Measurements from ENCODE around the gene EIPR1. TPM values are rescaled to one million over a fixed set of nuclear protein-coding genes. Genes with fewer than 3 reads are reported as not detected.

The EIPR1 gene
- total and polyA plus RNA-seq, 2 donors (not counting 1 experiment from before 2014, with no cell fraction given) = 22.3 to 23.9 TPM

- H3K9me3 ChIP-seq (ENCODE audit: control insufficient read depth, insufficient read depth, low read depth, low read length) = no peaks in the 10 kb centered on the region
- H3K27ac ChIP-seq (ENCODE audit: insufficient read depth, low read length) = no peak overlapping the region
- TF ChIP-seq EZH2 (IDR thresholded peaks at IDR 0.05; ENCODE audit: low read length, missing control alignments) = no peak
- TF ChIP-seq CTCF (conservative IDR thresholded peaks at IDR 0.05 in 1 of 2, IDR thresholded peaks at IDR 0.05 in 1 of 2; ENCODE audit: low read depth in 1 of 2, low read length in 2 of 2) = no peak
- no peak overlapping the region for H3K4me2 ChIP-seq (ENCODE audit: extremely low read depth, insufficient read depth, low read length)
- H3K79me2 ChIP-seq (ENCODE audit: control insufficient read depth, insufficient read depth, low read length) = no peaks in the 10 kb centered on the region
- H3K4me1 ChIP-seq (ENCODE audit: control insufficient read depth, extremely low read depth, insufficient read depth, low read length) = peaks cover 2% of the 10 kb centered on the region
- H3K36me3 ChIP-seq (ENCODE audit: control insufficient read depth, insufficient read depth, low read length) = peaks cover 3% of the 10 kb centered on the region
- no peak overlapping the region for H3K4me3 ChIP-seq (replicated peaks in 1 of 4; ENCODE audit: control extremely low read depth in 1 of 4, insufficient read depth in 1 of 4, low read depth in 3 of 4, low read length in 4 of 4)
- no peaks in the 10 kb centered on the region for H4K20me1 ChIP-seq (ENCODE audit: control insufficient read depth, extremely low read depth, insufficient read depth, low read length)
- no peaks in the 10 kb centered on the region for H3K27me3 ChIP-seq (ENCODE audit: control insufficient read depth, insufficient read depth, low read length)
- H3K9ac ChIP-seq (ENCODE audit: insufficient read depth, low read length) = no peak overlapping the region
- no peak overlapping the region for H2AFZ ChIP-seq (ENCODE audit: low read length)
- no peak for DNase-seq (ENCODE audit: low read depth in 2 of 2)
Observed at GRCh38 chr2:3197308-3197707, 180.3 kb downstream of the EIPR1 start.

- H3K27me3 ChIP-seq (ENCODE audit: control insufficient read depth, insufficient read depth, low read length) = no peaks in the 10 kb centered on the region
- no peak for TF ChIP-seq CTCF (conservative IDR thresholded peaks at IDR 0.05 in 1 of 2, IDR thresholded peaks at IDR 0.05 in 1 of 2; ENCODE audit: low read depth in 1 of 2, low read length in 2 of 2)
- TF ChIP-seq EZH2 (IDR thresholded peaks at IDR 0.05; ENCODE audit: low read length, missing control alignments) = no peak
- H3K9ac ChIP-seq (ENCODE audit: insufficient read depth, low read length) = no peak overlapping the region
- H3K9me3 ChIP-seq (ENCODE audit: control insufficient read depth, insufficient read depth, low read depth, low read length) = no peaks in the 10 kb centered on the region
- no peak overlapping the region for H3K4me2 ChIP-seq (ENCODE audit: extremely low read depth, insufficient read depth, low read length)
- H3K4me3 ChIP-seq (replicated peaks in 1 of 4; ENCODE audit: control extremely low read depth in 1 of 4, insufficient read depth in 1 of 4, low read depth in 3 of 4, low read length in 4 of 4) = no peak overlapping the region
- no peak overlapping the region for H2AFZ ChIP-seq (ENCODE audit: low read length)
- no peak overlapping the region for H3K27ac ChIP-seq (ENCODE audit: insufficient read depth, low read length)
- H3K4me1 ChIP-seq (ENCODE audit: control insufficient read depth, extremely low read depth, insufficient read depth, low read length) = peaks cover 2% of the 10 kb centered on the region
- peaks cover 3% of the 10 kb centered on the region for H3K36me3 ChIP-seq (ENCODE audit: control insufficient read depth, insufficient read depth, low read length)
- H4K20me1 ChIP-seq (ENCODE audit: control insufficient read depth, extremely low read depth, insufficient read depth, low read length) = no peaks in the 10 kb centered on the region
- H3K79me2 ChIP-seq (ENCODE audit: control insufficient read depth, insufficient read depth, low read length) = no peaks in the 10 kb centered on the region
- no peak for DNase-seq (ENCODE audit: low read depth in 2 of 2)
Observed at GRCh38 chr2:3196716-3197115, 180.9 kb downstream of the EIPR1 start.

- Histone ChIP-seq H2AFZ (ENCODE audit: low read length) (no peak overlapping the region), H3K4me2 (ENCODE audit: extremely low read depth, insufficient read depth, low read length) (no peak overlapping the region), H3K4me1 (ENCODE audit: control insufficient read depth, extremely low read depth, insufficient read depth, low read length) (peaks cover 2% of the 10 kb centered on the region), H3K36me3 (ENCODE audit: control insufficient read depth, insufficient read depth, low read length) (peaks cover 3% of the 10 kb centered on the region), H3K4me3 (replicated peaks in 1 of 4; ENCODE audit: control extremely low read depth in 1 of 4, insufficient read depth in 1 of 4, low read depth in 3 of 4, low read length in 4 of 4) (no peak overlapping the region), H4K20me1 (ENCODE audit: control insufficient read depth, extremely low read depth, insufficient read depth, low read length) (no peaks in the 10 kb centered on the region), H3K79me2 (ENCODE audit: control insufficient read depth, insufficient read depth, low read length) (no peaks in the 10 kb centered on the region), H3K9ac (ENCODE audit: insufficient read depth, low read length) (no peak overlapping the region), H3K27me3 (ENCODE audit: control insufficient read depth, insufficient read depth, low read length) (no peaks in the 10 kb centered on the region), H3K27ac (ENCODE audit: insufficient read depth, low read length) (no peak overlapping the region), H3K9me3 (ENCODE audit: control insufficient read depth, insufficient read depth, low read depth, low read length) (no peaks in the 10 kb centered on the region)
- peak; percentile 19 to 28 for DNase-seq (ENCODE audit: low read depth in 2 of 2)
- no peak for TF ChIP-seq EZH2 (IDR thresholded peaks at IDR 0.05; ENCODE audit: low read length, missing control alignments)
Observed at GRCh38 chr2:3195641-3196476, 181.8 kb downstream of the EIPR1 start.
